GM19324 (cell line): ENCODE data around the gene HS6ST3.

Experiments used
- ATAC-seq: cut with Tn5 transposase; IDR thresholded peaks from one replicate; pipeline ENCODE4 v1.9.1; 2021; ENCODE audit warnings: mild to moderate bottlenecking, moderate library complexity; ENCODE audit not compliant: unreplicated experiment, low FRiP score

The HS6ST3 gene

GRCh38 chr13:96636001-96636709, 546.2 kb downstream of the HS6ST3 start:
- no peak for ATAC-seq

GRCh38 chr13:96637039-96637438, 547.1 kb downstream of the HS6ST3 start:
- ATAC-seq: no peak

GRCh38 chr13:96646101-96646500, 556.2 kb downstream of the HS6ST3 start:
- no peak for ATAC-seq

GRCh38 chr13:96646515-96647211, 556.8 kb downstream of the HS6ST3 start:
- ATAC-seq: no peak

- ATAC-seq: no peak
Observed at GRCh38 chr13:96650301-96650886, 560.5 kb downstream of the HS6ST3 start.

- ATAC-seq: no peak
Observed at GRCh38 chr13:96651598-96651997, 561.7 kb downstream of the HS6ST3 start.

- ATAC-seq: no peak
Observed at GRCh38 chr13:96652506-96652905, 562.6 kb downstream of the HS6ST3 start.

- no peak for ATAC-seq
Observed at GRCh38 chr13:96661612-96662011, 571.7 kb downstream of the HS6ST3 start.

- no peak for ATAC-seq
Observed at GRCh38 chr13:96662036-96662435, 572.1 kb downstream of the HS6ST3 start.

GRCh38 chr13:96667294-96668018, 577.5 kb downstream of the HS6ST3 start:
- no peak for ATAC-seq

GRCh38 chr13:96671073-96671472, 581.2 kb downstream of the HS6ST3 start:
- no peak for ATAC-seq

GRCh38 chr13:96672016-96672415, 582.1 kb downstream of the HS6ST3 start:
- no peak for ATAC-seq

GRCh38 chr13:96673825-96674224, 583.9 kb downstream of the HS6ST3 start:
- ATAC-seq: no peak

- no peak for ATAC-seq
Observed at GRCh38 chr13:96677029-96677428, 587.1 kb downstream of the HS6ST3 start.

GRCh38 chr13:96678801-96679200, 588.9 kb downstream of the HS6ST3 start:
- ATAC-seq: no peak

- ATAC-seq: no peak
Observed at GRCh38 chr13:96680898-96681297, 591.0 kb downstream of the HS6ST3 start.

GRCh38 chr13:96681766-96682165, 591.9 kb downstream of the HS6ST3 start:
- no peak for ATAC-seq

GRCh38 chr13:96684469-96684868, 594.6 kb downstream of the HS6ST3 start:
- ATAC-seq: no peak

- ATAC-seq: no peak
Observed at GRCh38 chr13:96684907-96685306, 595.0 kb downstream of the HS6ST3 start.

- ATAC-seq: no peak
Observed at GRCh38 chr13:96686286-96686685, 596.4 kb downstream of the HS6ST3 start.

GRCh38 chr13:96687191-96687590, 597.3 kb downstream of the HS6ST3 start:
- ATAC-seq: no peak
